Measurements from ENCODE around the gene DLG2.

The DLG2 gene

GRCh38 chr11:85530634-85531033, 96.5 kb downstream of the DLG2 start:
- no peaks in the 10 kb centered on the region for H3K9me3 ChIP-seq (ENCODE audit: control insufficient read depth, insufficient read depth, low read length)
- H3K27me3 ChIP-seq (ENCODE audit: control insufficient read depth, insufficient read depth, low read length) = no peaks in the 10 kb centered on the region
- peaks cover 2% of the 10 kb centered on the region for H3K4me1 ChIP-seq (ENCODE audit: control insufficient read depth, insufficient read depth, low read length)
- no peak overlapping the region for H3K27ac ChIP-seq (ENCODE audit: low read length)
- H3K36me3 ChIP-seq (ENCODE audit: control insufficient read depth, insufficient read depth, low read length) = no peaks in the 10 kb centered on the region; the same call in 1 of the 2 replicates
- no CpG with 5 or more reads among the region's 1 CpG for WGBS (ENCODE audit: insufficient coverage, insufficient read length)
- DNase-seq (ENCODE audit: low read depth, low spot score) = no peak
- H3K4me3 ChIP-seq (ENCODE audit: low read length) = no peak overlapping the region

GRCh38 chr11:85526564-85526963, 100.6 kb downstream of the DLG2 start:
- H3K4me1 ChIP-seq (ENCODE audit: control insufficient read depth, insufficient read depth, low read length) = peaks cover 2% of the 10 kb centered on the region
- no peaks in the 10 kb centered on the region for H3K27me3 ChIP-seq (ENCODE audit: control insufficient read depth, insufficient read depth, low read length)
- H3K9me3 ChIP-seq (ENCODE audit: control insufficient read depth, insufficient read depth, low read length) = no peaks in the 10 kb centered on the region
- no peak for DNase-seq (ENCODE audit: low read depth, low spot score)
- no peaks in the 10 kb centered on the region; the same call in 1 of the 2 replicates for H3K36me3 ChIP-seq (ENCODE audit: control insufficient read depth, insufficient read depth, low read length)
- no peak overlapping the region for H3K4me3 ChIP-seq (ENCODE audit: low read length)
- no peak overlapping the region for H3K27ac ChIP-seq (ENCODE audit: low read length)

- Histone ChIP-seq H3K9me3 (ENCODE audit: control insufficient read depth, insufficient read depth, low read length) (no peaks in the 10 kb centered on the region; the same call in 1 of the 2 replicates), H3K36me3 (ENCODE audit: control insufficient read depth, insufficient read depth, low read length) (no peaks in the 10 kb centered on the region; the same call in 1 of the 2 replicates), H3K4me1 (ENCODE audit: control insufficient read depth, insufficient read depth, low read length) (peaks cover 2% of the 10 kb centered on the region), H3K27me3 (ENCODE audit: control insufficient read depth, insufficient read depth, low read length) (no peaks in the 10 kb centered on the region), H3K27ac (ENCODE audit: low read length) (no peak overlapping the region), H3K4me3 (ENCODE audit: low read length) (no peak overlapping the region)
- no CpG with 5 or more reads among the region's 3 CpGs for WGBS (ENCODE audit: insufficient coverage, insufficient read length)
- no peak for DNase-seq (ENCODE audit: low read depth, low spot score)
Measured at GRCh38 chr11:85525686-85526085, 101.5 kb downstream of the DLG2 start.

GRCh38 chr11:85517272-85517671, 109.9 kb downstream of the DLG2 start:
- no peaks in the 10 kb centered on the region for H3K4me1 ChIP-seq (ENCODE audit: control insufficient read depth, insufficient read depth, low read length)
- no peaks in the 10 kb centered on the region for H3K27me3 ChIP-seq (ENCODE audit: control insufficient read depth, insufficient read depth, low read length)
- no peak for DNase-seq (ENCODE audit: low read depth, low spot score)
- H3K4me3 ChIP-seq (ENCODE audit: low read length) = no peak overlapping the region
- H3K9me3 ChIP-seq (ENCODE audit: control insufficient read depth, insufficient read depth, low read length) = no peaks in the 10 kb centered on the region; the same call in 1 of the 2 replicates
- no peak overlapping the region for H3K27ac ChIP-seq (ENCODE audit: low read length)
- no peaks in the 10 kb centered on the region for H3K36me3 ChIP-seq (ENCODE audit: control insufficient read depth, insufficient read depth, low read length)

- Histone ChIP-seq H3K27ac (ENCODE audit: low read length) (no peak overlapping the region), H3K36me3 (ENCODE audit: control insufficient read depth, insufficient read depth, low read length) (no peaks in the 10 kb centered on the region), H3K4me1 (ENCODE audit: control insufficient read depth, insufficient read depth, low read length) (no peaks in the 10 kb centered on the region; the same call in 1 of the 2 replicates), H3K4me3 (ENCODE audit: low read length) (no peak overlapping the region), H3K9me3 (ENCODE audit: control insufficient read depth, insufficient read depth, low read length) (no peaks in the 10 kb centered on the region), H3K27me3 (ENCODE audit: control insufficient read depth, insufficient read depth, low read length) (no peaks in the 10 kb centered on the region)
- no CpG with 5 or more reads among the region's 5 CpGs for WGBS (ENCODE audit: insufficient coverage, insufficient read length)
- no peak for DNase-seq (ENCODE audit: low read depth, low spot score)
Measured at GRCh38 chr11:85495918-85496317, 131.2 kb downstream of the DLG2 start.

GRCh38 chr11:85494396-85494795, 132.7 kb downstream of the DLG2 start:
- WGBS (ENCODE audit: insufficient coverage, insufficient read length) = no CpG with 5 or more reads among the region's 1 CpG
- Histone ChIP-seq H3K36me3 (ENCODE audit: control insufficient read depth, insufficient read depth, low read length) (no peaks in the 10 kb centered on the region), H3K9me3 (ENCODE audit: control insufficient read depth, insufficient read depth, low read length) (no peaks in the 10 kb centered on the region), H3K4me3 (ENCODE audit: low read length) (no peak overlapping the region), H3K4me1 (ENCODE audit: control insufficient read depth, insufficient read depth, low read length) (no peaks in the 10 kb centered on the region), H3K27ac (ENCODE audit: low read length) (no peak overlapping the region), H3K27me3 (ENCODE audit: control insufficient read depth, insufficient read depth, low read length) (no peaks in the 10 kb centered on the region)
- DNase-seq (ENCODE audit: low read depth, low spot score) = no peak

GRCh38 chr11:85485902-85486301, 141.2 kb downstream of the DLG2 start:
- Histone ChIP-seq H3K27me3 (ENCODE audit: control insufficient read depth, insufficient read depth, low read length) (no peaks in the 10 kb centered on the region), H3K36me3 (ENCODE audit: control insufficient read depth, insufficient read depth, low read length) (no peaks in the 10 kb centered on the region), H3K4me3 (ENCODE audit: low read length) (no peak overlapping the region), H3K27ac (ENCODE audit: low read length) (no peak overlapping the region), H3K9me3 (ENCODE audit: control insufficient read depth, insufficient read depth, low read length) (no peaks in the 10 kb centered on the region), H3K4me1 (ENCODE audit: control insufficient read depth, insufficient read depth, low read length) (no peaks in the 10 kb centered on the region; the same call in 1 of the 2 replicates)
- WGBS (ENCODE audit: insufficient coverage, insufficient read length) = no CpG with 5 or more reads among the region's 2 CpGs
- no peak for DNase-seq (ENCODE audit: low read depth, low spot score)

GRCh38 chr11:85483861-85484260, 143.3 kb downstream of the DLG2 start:
- no peaks in the 10 kb centered on the region for H3K27me3 ChIP-seq (ENCODE audit: control insufficient read depth, insufficient read depth, low read length)
- no peaks in the 10 kb centered on the region for H3K9me3 ChIP-seq (ENCODE audit: control insufficient read depth, insufficient read depth, low read length)
- DNase-seq (ENCODE audit: low read depth, low spot score) = no peak
- H3K4me3 ChIP-seq (ENCODE audit: low read length) = no peak overlapping the region
- no peaks in the 10 kb centered on the region for H3K36me3 ChIP-seq (ENCODE audit: control insufficient read depth, insufficient read depth, low read length)
- WGBS (ENCODE audit: insufficient coverage, insufficient read length) = no CpG with 5 or more reads among the region's 20 CpGs
- H3K4me1 ChIP-seq (ENCODE audit: control insufficient read depth, insufficient read depth, low read length) = no peaks in the 10 kb centered on the region; the same call in 1 of the 2 replicates
- H3K27ac ChIP-seq (ENCODE audit: low read length) = no peak overlapping the region

GRCh38 chr11:85481862-85482261, 145.3 kb downstream of the DLG2 start:
- WGBS (ENCODE audit: insufficient coverage, insufficient read length) = no CpG with 5 or more reads among the region's 1 CpG
- no peak for DNase-seq (ENCODE audit: low read depth, low spot score)
- H3K36me3 ChIP-seq (ENCODE audit: control insufficient read depth, insufficient read depth, low read length) = no peaks in the 10 kb centered on the region
- no peaks in the 10 kb centered on the region for H3K27me3 ChIP-seq (ENCODE audit: control insufficient read depth, insufficient read depth, low read length)
- no peaks in the 10 kb centered on the region for H3K9me3 ChIP-seq (ENCODE audit: control insufficient read depth, insufficient read depth, low read length)
- H3K27ac ChIP-seq (ENCODE audit: low read length) = no peak overlapping the region
- H3K4me3 ChIP-seq (ENCODE audit: low read length) = no peak overlapping the region
- H3K4me1 ChIP-seq (ENCODE audit: control insufficient read depth, insufficient read depth, low read length) = no peaks in the 10 kb centered on the region; the same call in 1 of the 2 replicates

GRCh38 chr11:85475660-85476517, 151.3 kb downstream of the DLG2 start:
- no peaks in the 10 kb centered on the region; the same call in 1 of the 2 replicates for H3K9me3 ChIP-seq (ENCODE audit: control insufficient read depth, insufficient read depth, low read length)
- no peak overlapping the region for H3K4me3 ChIP-seq (ENCODE audit: low read length)
- H3K4me1 ChIP-seq (ENCODE audit: control insufficient read depth, insufficient read depth, low read length) = 0 out of 2 replicates have a peak, but pooled peaks cover 2% of the 10 kb centered on the region
- no peaks in the 10 kb centered on the region for H3K36me3 ChIP-seq (ENCODE audit: control insufficient read depth, insufficient read depth, low read length)
- 100% methylated on average over 1 of the region's 7 CpGs for WGBS (ENCODE audit: insufficient coverage, insufficient read length)
- H3K27ac ChIP-seq (ENCODE audit: low read length) = no peak overlapping the region
- no peak for DNase-seq (ENCODE audit: low read depth, low spot score)
- no peaks in the 10 kb centered on the region for H3K27me3 ChIP-seq (ENCODE audit: control insufficient read depth, insufficient read depth, low read length)

GRCh38 chr11:85472953-85473352, 154.2 kb downstream of the DLG2 start:
- WGBS (ENCODE audit: insufficient coverage, insufficient read length) = no CpG with 5 or more reads among the region's 6 CpGs
- H3K9me3 ChIP-seq (ENCODE audit: control insufficient read depth, insufficient read depth, low read length) = no peaks in the 10 kb centered on the region; the same call in 1 of the 2 replicates
- H3K27me3 ChIP-seq (ENCODE audit: control insufficient read depth, insufficient read depth, low read length) = no peaks in the 10 kb centered on the region
- DNase-seq (ENCODE audit: low read depth, low spot score) = peak; percentile 50
- no peak overlapping the region for H3K27ac ChIP-seq (ENCODE audit: low read length)
- no peaks in the 10 kb centered on the region for H3K36me3 ChIP-seq (ENCODE audit: control insufficient read depth, insufficient read depth, low read length)
- no peak overlapping the region for H3K4me3 ChIP-seq (ENCODE audit: low read length)
- H3K4me1 ChIP-seq (ENCODE audit: control insufficient read depth, insufficient read depth, low read length) = 0 out of 2 replicates have a peak, but pooled peaks cover 2% of the 10 kb centered on the region

All from iPS DF 6.9 (cell line).